KBM-7 (cell line): ENCODE results near the gene COL12A1.

Experiments
- DNase-seq: peaks from one replicate; pipeline ENCODE4 v3.0.0-alpha.2; 2015
- in situ Hi-C: fragments of 300-500 bp; cut with MboI; formaldehyde crosslinking; loops from 2 replicates; pipeline ENCODE4 v1.14.3; 2020; ENCODE audit warnings: low sequenced_read_pairs, low pct_unique_long_range_greater_than_20kb, mixed read lengths

The COL12A1 gene

GRCh38 chr6:75150685-75151412 lies 55.0 kb downstream of the COL12A1 start:
- DNase-seq = no peak
- in situ Hi-C loops = no loop called here

DNA sequence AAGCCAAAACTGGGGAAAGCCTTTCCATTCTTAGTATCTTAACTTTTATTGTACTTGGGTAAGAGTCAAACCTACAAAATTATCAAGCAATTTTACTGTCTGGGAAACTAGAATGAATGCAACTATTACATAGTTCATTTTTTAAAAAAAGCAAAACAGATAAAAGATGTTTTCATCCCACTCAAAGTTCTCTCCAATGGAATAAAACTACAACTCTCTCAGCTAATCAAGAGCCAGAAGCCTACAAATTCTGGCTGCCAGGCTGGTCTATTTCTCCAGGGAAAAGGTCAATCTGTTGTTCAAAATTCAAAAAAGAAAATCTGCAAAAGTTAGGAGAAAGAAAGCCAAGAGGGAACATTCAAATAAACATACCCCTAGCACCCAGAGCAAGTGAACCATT lies 56.2 kb downstream of the COL12A1 start:
- DNase-seq = no peak
- in situ Hi-C loops = no loop called here

- in situ Hi-C loops = no loop called here
- DNase-seq = no peak
These were observed 56.6 kb downstream of the COL12A1 start for GRCh38 chr6:75149240-75149639.

DNA sequence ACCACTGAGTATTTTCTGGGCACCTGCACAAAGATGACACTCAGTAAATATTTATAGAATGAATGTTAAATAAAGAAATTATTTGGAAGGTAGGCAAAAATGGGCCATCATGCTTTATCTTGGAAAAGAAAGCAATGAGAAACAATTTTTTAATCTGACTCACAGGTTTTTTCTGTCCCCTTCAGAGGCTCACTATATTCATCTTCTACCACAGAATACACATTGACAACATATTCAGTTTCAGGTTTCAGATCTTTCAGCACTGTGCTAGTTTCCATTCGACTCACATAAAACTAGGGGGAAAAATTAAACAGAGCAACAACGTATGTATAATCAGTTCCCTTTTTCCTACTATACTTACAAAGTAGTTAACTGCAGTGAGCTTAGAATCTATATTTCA lies 58.3 kb downstream of the COL12A1 start:
- in situ Hi-C loops = no loop called here

GRCh38 chr6:75145976-75146375 lies 59.9 kb downstream of the COL12A1 start:
- DNase-seq = no peak
- in situ Hi-C loops = no loop called here

More for the DNA sequence above, 58.3 kb downstream of the COL12A1 start:
- no peak for DNase-seq

DNA sequence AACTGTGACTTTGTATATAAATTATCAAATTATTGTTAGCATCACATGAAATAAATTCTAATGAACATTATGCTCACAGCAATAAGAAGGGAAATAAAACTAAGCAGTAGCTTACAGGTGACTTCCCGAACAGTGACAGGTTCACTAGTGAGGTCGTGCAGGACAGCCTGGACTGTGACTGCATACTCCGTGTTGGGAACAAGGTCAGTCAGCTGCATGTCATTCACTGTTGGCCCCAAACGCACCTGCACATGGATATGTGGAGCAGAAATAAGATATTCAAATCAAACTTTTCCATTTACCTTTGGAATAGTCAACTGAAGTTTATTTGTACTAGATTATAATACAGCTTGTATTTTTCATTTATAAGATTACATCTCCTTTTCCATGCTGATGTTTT lies 60.6 kb downstream of the COL12A1 start:
- DNase-seq = no peak
- in situ Hi-C loops = no loop called here

DNA sequence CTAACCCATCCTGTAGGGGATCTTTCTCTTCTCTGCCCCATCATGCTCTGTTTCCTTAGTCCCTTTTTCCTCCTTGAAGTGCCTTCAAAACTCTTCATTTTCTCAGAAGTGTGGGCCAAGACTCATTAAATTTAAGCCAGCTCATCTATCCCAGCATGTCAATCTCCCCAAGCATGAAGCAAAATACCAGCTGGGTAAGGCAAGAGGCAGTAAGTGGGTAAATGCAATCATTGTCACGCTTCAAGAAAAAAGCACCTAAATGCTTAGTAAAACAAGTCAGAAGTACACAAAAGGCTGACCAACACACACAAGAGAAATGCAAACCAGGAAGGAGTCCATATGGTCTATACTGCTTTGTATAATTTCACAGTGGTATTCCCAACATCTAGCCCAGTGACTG lies 61.5 kb downstream of the COL12A1 start:
- in situ Hi-C loops = no loop called here
- no peak for DNase-seq

DNA sequence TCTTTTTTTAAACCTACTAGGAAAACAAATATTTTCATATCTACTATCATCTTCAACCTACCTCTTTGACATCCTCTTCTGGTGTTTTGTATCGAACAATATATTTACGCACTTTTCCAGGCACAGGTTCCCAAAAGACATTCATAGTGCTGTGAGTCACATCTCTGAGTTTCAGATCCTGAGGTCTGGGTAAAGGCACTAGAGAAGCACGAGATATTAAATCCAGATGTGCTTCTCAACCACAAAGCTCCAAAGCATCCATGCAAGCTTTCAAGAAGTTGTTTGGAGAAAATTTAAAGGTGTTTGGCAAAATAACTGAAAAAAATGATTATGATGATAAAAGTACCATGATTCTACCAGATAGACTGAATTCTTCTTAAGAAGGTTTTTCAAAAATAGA lies 62.7 kb downstream of the COL12A1 start:
- DNase-seq = no peak
- in situ Hi-C loops = no loop called here

GRCh38 chr6:75142721-75143120 lies 63.1 kb downstream of the COL12A1 start:
- in situ Hi-C loops = no loop called here

GRCh38 chr6:75135876-75136275 lies 70.0 kb downstream of the COL12A1 start:
- in situ Hi-C loops = no loop called here
- DNase-seq = no peak

More at GRCh38 chr6:75142721-75143120, 63.1 kb downstream of the COL12A1 start:
- no peak for DNase-seq

DNA sequence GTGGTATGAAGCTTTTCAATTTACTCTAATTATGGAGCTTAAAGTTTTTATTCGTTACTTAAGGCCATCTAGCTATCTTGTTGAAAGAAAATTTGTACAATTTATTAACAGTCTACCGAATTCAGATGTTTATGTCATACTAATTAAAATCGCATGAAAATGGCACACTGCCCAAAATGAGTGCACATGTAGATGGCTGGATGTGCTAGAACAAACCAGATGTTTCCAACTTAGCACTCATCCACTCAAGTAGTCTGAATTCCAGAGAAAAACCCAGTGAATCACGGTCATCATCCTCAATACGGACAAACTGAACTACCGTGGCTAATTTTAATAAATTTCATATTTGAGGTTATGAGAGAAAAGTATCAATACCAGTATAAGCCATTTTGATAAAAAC lies 70.4 kb downstream of the COL12A1 start:
- DNase-seq = no peak
- in situ Hi-C loops = no loop called here

DNA sequence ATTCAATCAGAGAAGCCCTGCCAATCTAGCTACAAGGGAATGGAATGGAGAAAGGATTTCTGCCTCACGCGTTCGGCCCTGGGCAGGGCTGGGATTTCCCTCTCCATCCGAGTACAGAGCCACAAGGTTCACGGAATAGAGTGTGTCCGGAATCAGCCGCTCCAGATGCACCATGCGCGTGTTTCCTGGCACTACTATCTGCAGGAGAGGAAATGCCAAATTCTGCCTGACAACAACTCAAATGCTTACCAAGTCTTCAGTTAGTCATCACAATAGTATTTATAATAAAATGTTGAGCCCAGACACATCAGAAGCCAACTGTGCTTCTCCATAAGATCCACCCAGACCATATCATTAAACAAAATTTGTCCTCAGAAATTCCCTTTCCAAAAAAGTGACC lies 75.1 kb downstream of the COL12A1 start:
- in situ Hi-C loops = no loop called here
- no peak for DNase-seq

- in situ Hi-C loops = no loop called here
- DNase-seq = no peak
These were observed 76.8 kb downstream of the COL12A1 start for GRCh38 chr6:75128878-75129570.

- in situ Hi-C loops = no loop called here
- DNase-seq = no peak
These were observed 79.3 kb downstream of the COL12A1 start for GRCh38 chr6:75126518-75126917.

DNA sequence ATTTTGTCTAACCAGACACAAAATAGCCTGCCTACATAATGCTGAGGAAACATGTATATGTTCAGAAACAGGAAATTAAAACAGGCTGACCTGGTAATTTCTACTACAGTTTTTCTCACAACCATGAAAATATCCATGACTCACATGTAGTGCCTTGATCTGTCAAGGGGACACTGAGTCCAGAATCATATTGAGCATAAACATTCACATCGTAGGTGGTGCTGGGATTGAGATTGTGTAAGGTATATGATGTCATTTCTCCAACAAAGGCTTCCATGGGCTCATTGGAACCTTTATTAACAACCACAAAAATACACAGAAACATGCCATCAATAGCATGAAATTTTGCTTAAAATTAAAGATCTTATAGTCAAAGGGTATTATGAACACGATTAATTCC lies 80.9 kb downstream of the COL12A1 start:
- in situ Hi-C loops = no loop called here

GRCh38 chr6:75124085-75124484 lies 81.8 kb downstream of the COL12A1 start:
- DNase-seq = no peak
- in situ Hi-C loops = no loop called here

More for the DNA sequence above, 80.9 kb downstream of the COL12A1 start:
- DNase-seq = no peak

DNA sequence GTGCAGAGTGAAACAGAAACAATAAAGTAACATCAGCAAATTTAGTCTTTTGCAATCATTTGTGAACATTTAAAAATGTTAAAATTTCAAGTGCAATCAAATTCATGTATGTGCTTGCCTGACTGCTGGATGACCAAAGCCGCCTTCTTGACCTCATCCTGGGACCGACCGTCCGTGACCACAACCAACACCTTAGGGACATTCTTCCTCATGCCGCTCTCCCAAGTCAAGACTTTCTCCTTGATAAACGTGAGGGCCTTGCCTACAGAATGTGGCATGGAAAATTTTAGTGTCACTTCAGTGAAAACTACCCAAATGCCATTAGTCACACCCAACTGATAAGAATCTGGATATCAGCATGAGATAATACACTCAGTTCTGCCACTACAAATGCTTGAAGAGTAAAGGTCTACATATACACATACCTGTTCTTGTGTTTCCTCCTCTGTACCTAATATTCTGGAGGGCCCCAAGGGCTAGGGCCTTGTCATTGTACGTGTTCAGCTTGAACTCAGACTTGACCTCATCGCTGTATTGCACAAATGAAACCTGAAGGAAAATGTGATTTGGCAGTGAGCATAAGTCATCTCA lies 86.8 kb downstream of the COL12A1 start:
- in situ Hi-C loops = no loop called here
- DNase-seq = no peak

DNA sequence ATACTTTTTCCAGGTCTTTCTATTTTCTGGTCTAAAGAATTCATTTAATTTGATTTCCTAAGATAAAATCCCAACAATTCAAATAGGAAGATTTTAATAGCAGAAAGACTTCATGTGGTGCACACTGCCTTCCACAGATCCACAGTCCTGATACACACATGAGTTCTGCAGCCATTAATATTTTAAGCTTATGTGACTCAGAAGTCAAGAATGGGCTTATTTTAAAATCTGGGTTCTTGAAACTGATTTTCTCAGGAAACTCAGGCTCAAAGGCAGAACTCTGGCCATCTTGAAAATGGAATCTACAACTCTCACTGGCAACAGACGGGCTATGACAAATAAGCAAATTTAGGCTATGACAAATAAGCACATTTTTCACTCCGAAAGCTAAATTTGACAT lies 88.2 kb downstream of the COL12A1 start:
- in situ Hi-C loops = no loop called here
- DNase-seq = no peak

GRCh38 chr6:75116946-75117345 lies 88.9 kb downstream of the COL12A1 start:
- no peak for DNase-seq
- in situ Hi-C loops = no loop called here

DNA sequence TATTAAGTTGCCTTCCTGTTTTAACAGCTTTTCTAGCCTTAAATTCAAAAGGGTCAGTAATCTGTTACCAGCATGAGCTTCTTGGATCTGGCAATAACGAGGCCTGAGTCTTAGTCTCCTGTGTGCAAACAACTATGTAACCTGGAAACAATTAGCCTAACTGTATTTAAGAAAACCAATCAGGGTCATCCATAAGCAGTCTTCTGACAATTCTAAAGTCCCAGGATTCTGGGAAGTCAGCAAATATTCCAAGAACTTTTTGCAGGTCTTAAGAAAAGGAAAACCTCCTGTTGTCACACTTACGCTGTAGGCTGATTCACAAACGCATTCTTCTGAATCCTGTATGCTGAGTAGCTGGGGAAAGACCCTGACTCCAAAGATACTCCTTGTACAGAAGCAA lies 90.4 kb downstream of the COL12A1 start:
- in situ Hi-C loops = no loop called here

More for the DNA sequence above, 90.4 kb downstream of the COL12A1 start:
- DNase-seq = no peak
